Measurements from ENCODE around the gene FOXP1. TPM values are rescaled to one million over a fixed set of nuclear protein-coding genes. Genes with fewer than 3 reads are reported as not detected.

The FOXP1 gene
- polyA plus RNA-seq, 1 donor (not counting 4 experiments of a cell fraction or from before 2014, with no cell fraction given) = 14.6 TPM

GRCh38 chr3:71497971-71498444 lies 85.5 kb downstream of the FOXP1 start:
- dilution Hi-C loops (cut with MboI; ENCODE audit: extremely low pct_ligation_motif_present, low sequenced_read_pairs) = no loop called here
- H3K4me2 ChIP-seq (ENCODE audit: control insufficient read depth, extremely low read depth, insufficient read depth, low read depth, low read length) = no peak overlapping the region
- no peak overlapping the region for H3K9ac ChIP-seq (ENCODE audit: control insufficient read depth, extremely low read depth, insufficient read depth, low read length)
- H3K9me1 ChIP-seq (ENCODE audit: control insufficient read depth, extremely low read depth, insufficient read depth, low read length) = no peaks in the 10 kb centered on the region
- no peak overlapping the region for H3K27ac ChIP-seq (ENCODE audit: control insufficient read depth, insufficient read depth, low read length)
- H3K4me1 ChIP-seq (ENCODE audit: control insufficient read depth, extremely low read depth, insufficient read depth, low read length) = peaks cover 21% of the 10 kb centered on the region
- FAIRE-seq (peak; percentile 29), DNase-seq (ENCODE audit: low read depth, low spot score) (no peak)
- TF ChIP-seq EZH2 (IDR thresholded peaks at IDR 0.05; ENCODE audit: low read length) (no peak), CTCF (optimal IDR thresholded peaks at IDR 0.05 in 1 of 3, IDR thresholded peaks at IDR 0.05 in 1 of 3, conservative IDR thresholded peaks at IDR 0.05 in 1 of 3; ENCODE audit: extremely low read depth in 1 of 3, insufficient read depth in 2 of 3, low read length in 3 of 3) (no peak)
- no peak overlapping the region for H2AFZ ChIP-seq (ENCODE audit: control insufficient read depth, low read length)
- no peaks in the 10 kb centered on the region for H3K9me3 ChIP-seq (ENCODE audit: control insufficient read depth, low read depth, low read length)
- H3K36me3 ChIP-seq (ENCODE audit: control insufficient read depth in 2 of 2, extremely low read depth in 1 of 2, insufficient read depth in 2 of 2, low read length in 2 of 2) = no peaks in the 10 kb centered on the region
- H3K79me2 ChIP-seq (ENCODE audit: control insufficient read depth, insufficient read depth, low read length) = no peaks in the 10 kb centered on the region
- H3K4me3 ChIP-seq (ENCODE audit: control insufficient read depth in 2 of 3, extremely low read depth in 1 of 3, insufficient read depth in 2 of 3, low read depth in 1 of 3, low read length in 3 of 3) = no peak overlapping the region
- H3K27me3 ChIP-seq (ENCODE audit: control insufficient read depth, extremely low read depth, insufficient read depth, low read length) = no peaks in the 10 kb centered on the region
- no peaks in the 10 kb centered on the region for H4K20me1 ChIP-seq (ENCODE audit: control insufficient read depth, extremely low read depth, insufficient read depth, low read length)

GRCh38 chr3:71497367-71497897 lies 86.1 kb downstream of the FOXP1 start:
- Histone ChIP-seq H3K9me3 (ENCODE audit: control insufficient read depth, low read depth, low read length) (no peaks in the 10 kb centered on the region), H3K9ac (ENCODE audit: control insufficient read depth, extremely low read depth, insufficient read depth, low read length) (no peak overlapping the region), H3K27me3 (ENCODE audit: control insufficient read depth, extremely low read depth, insufficient read depth, low read length) (no peaks in the 10 kb centered on the region), H3K9me1 (ENCODE audit: control insufficient read depth, extremely low read depth, insufficient read depth, low read length) (no peaks in the 10 kb centered on the region), H3K36me3 (ENCODE audit: control insufficient read depth in 2 of 2, extremely low read depth in 1 of 2, insufficient read depth in 2 of 2, low read length in 2 of 2) (no peaks in the 10 kb centered on the region), H3K27ac (ENCODE audit: control insufficient read depth, insufficient read depth, low read length) (no peak overlapping the region), H4K20me1 (ENCODE audit: control insufficient read depth, extremely low read depth, insufficient read depth, low read length) (no peaks in the 10 kb centered on the region), H3K79me2 (ENCODE audit: control insufficient read depth, insufficient read depth, low read length) (no peaks in the 10 kb centered on the region), H2AFZ (ENCODE audit: control insufficient read depth, low read length) (no peak overlapping the region), H3K4me1 (ENCODE audit: control insufficient read depth, extremely low read depth, insufficient read depth, low read length) (peaks cover 21% of the 10 kb centered on the region), H3K4me3 (ENCODE audit: control insufficient read depth in 2 of 3, extremely low read depth in 1 of 3, insufficient read depth in 2 of 3, low read depth in 1 of 3, low read length in 3 of 3) (no peak overlapping the region), H3K4me2 (ENCODE audit: control insufficient read depth, extremely low read depth, insufficient read depth, low read depth, low read length) (no peak overlapping the region)
- TF ChIP-seq CTCF (optimal IDR thresholded peaks at IDR 0.05 in 1 of 3, IDR thresholded peaks at IDR 0.05 in 1 of 3, conservative IDR thresholded peaks at IDR 0.05 in 1 of 3; ENCODE audit: extremely low read depth in 1 of 3, insufficient read depth in 2 of 3, low read length in 3 of 3) (no peak), EZH2 (IDR thresholded peaks at IDR 0.05; ENCODE audit: low read length) (no peak)
- dilution Hi-C loops (cut with MboI; ENCODE audit: extremely low pct_ligation_motif_present, low sequenced_read_pairs) = no loop called here
- DNase-seq (ENCODE audit: low read depth, low spot score) = no peak
- FAIRE-seq = peak; percentile 49

Measured in keratinocyte (primary cell).